Thyroid gland (tissue), 4 donors: ENCODE results near the gene OSBPL1A. TPM values are rescaled to one million over a fixed set of nuclear protein-coding genes. Genes with fewer than 3 reads are reported as not detected.
A peak's percentile ranks its signal among the peaks of the same experiment; 100 is the strongest.

ENCODE experiments used
- DNase-seq, 2 donors: peaks; one replicate each; pipeline ENCODE4 v3.0.0-alpha.2; 2019
- H3K27ac ChIP-seq, 3 donors: fragments of 200-600 bp; sonication (generic); 1 replicate in 2 of 3; 2 replicates in 1 of 3; pipeline ENCODE4 v1.5.1; 2016 to 2019; ENCODE audit warnings: mild to moderate bottlenecking in 1 of 3, moderate library complexity in 1 of 3
- H3K27me3 ChIP-seq: fragments of 200-600 bp; sonication (generic); one replicate; pipeline ENCODE4 v1.5.1; 2019
- H3K36me3 ChIP-seq, 2 donors: fragments of 200-600 bp; sonication (generic); one replicate each; pipeline ENCODE4 v1.5.1; 2016 to 2019
- H3K4me1 ChIP-seq, 2 donors: fragments of 200-600 bp; sonication (generic); one replicate each; pipeline ENCODE4 v1.5.1; 2017 to 2019
- H3K4me3 ChIP-seq, 3 donors: fragments of 200-600 bp; sonication (generic); replicated peaks in 1 of 3; 1 replicate in 2 of 3; 2 replicates in 1 of 3; pipeline ENCODE4 v1.5.1; 2016; ENCODE audit warnings: mild to moderate bottlenecking in 1 of 3
- H3K9me3 ChIP-seq: fragments of 200-600 bp; sonication (generic); one replicate; pipeline ENCODE4 v1.5.1; 2017
- POLR2A ChIP-seq, 2 donors: fragments of 450-650 bp; IDR thresholded peaks; one replicate each; pipeline ENCODE4 v1.6.1; 2017; ENCODE audit warnings: antibody characterized with exemption in 2 of 2, mild to moderate bottlenecking in 2 of 2, moderate library complexity in 1 of 2
- WGBS, 2 donors: methylation state at CpG; one replicate each; pipeline ENCODE4 v1.1.5; 2017; 5-methylcytosine and 5-hydroxymethylcytosine counted together
- intact Hi-C: fragments of 100-400 bp; cut with DNase I; formaldehyde crosslinking; loops from one replicate; pipeline ENCODE4 v1.15.1; 2023
- total RNA-seq, 4 donors: library from RNA; depleted of rRNA; stranded (reverse); fragments of >200 nt; gene quantifications; one replicate each; pipeline ENCODE4 v1.2.3, GENCODE V29; 2016
- TF ChIP-seq, protein P1 (sequence below), 6 experiments: fragments of 200-600 bp in 3 of 6; fragments of 450-650 bp in 3 of 6; sonication (generic) in 3 of 6; IDR thresholded peaks; one replicate each; pipeline ENCODE4 v1.5.1; 2016 to 2019; ENCODE audit warnings: antibody characterized with exemption in 6 of 6, mild to moderate bottlenecking in 2 of 6, inconsistent platforms in 1 of 6, moderate library complexity in 1 of 6

OSBPL1A gene
- total RNA-seq, 4 donors from 2014 or later = 47.0 to 57.4 (median 48.2) TPM

DNA sequence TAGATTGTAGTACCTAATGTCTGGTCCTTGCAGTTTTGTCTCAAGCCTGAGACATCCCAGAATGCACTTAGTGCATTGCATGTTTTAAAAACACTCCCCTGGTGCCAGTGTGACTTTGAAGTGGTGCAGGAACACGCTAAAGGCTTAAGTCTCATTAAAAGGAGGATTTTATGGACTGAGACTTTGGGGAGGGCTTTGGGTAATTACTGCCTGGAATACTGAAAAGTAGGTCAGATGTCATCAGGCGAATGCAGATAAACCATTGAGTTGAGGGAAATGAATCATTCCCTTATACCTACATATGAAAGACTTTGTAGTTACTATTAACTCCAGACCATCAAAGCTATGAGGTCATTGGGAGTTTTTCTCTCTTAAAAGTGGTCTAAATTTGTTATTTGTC, 3.0 kb upstream of the OSBPL1A start:
- H3K9me3 ChIP-seq = no peaks in the 10 kb centered on the region
- no peak for TF ChIP-seq POLR2A (IDR thresholded peaks at IDR 0.05)
- TF ChIP-seq, protein P1, sequence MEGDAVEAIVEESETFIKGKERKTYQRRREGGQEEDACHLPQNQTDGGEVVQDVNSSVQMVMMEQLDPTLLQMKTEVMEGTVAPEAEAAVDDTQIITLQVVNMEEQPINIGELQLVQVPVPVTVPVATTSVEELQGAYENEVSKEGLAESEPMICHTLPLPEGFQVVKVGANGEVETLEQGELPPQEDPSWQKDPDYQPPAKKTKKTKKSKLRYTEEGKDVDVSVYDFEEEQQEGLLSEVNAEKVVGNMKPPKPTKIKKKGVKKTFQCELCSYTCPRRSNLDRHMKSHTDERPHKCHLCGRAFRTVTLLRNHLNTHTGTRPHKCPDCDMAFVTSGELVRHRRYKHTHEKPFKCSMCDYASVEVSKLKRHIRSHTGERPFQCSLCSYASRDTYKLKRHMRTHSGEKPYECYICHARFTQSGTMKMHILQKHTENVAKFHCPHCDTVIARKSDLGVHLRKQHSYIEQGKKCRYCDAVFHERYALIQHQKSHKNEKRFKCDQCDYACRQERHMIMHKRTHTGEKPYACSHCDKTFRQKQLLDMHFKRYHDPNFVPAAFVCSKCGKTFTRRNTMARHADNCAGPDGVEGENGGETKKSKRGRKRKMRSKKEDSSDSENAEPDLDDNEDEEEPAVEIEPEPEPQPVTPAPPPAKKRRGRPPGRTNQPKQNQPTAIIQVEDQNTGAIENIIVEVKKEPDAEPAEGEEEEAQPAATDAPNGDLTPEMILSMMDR (IDR thresholded peaks at IDR 0.05) = no peak
- H3K4me1 ChIP-seq = peaks cover 5 to 12% of the 10 kb centered on the region in 2 donors
- no peaks in the 10 kb centered on the region for H3K27me3 ChIP-seq
- 68 to 79% methylated on average over 2 of the region's 2 CpGs for WGBS, 2 donors
- no peak overlapping the region for H3K4me3 ChIP-seq
- no peak for DNase-seq
- H3K27ac ChIP-seq = no peak overlapping the region
- intact Hi-C loops = no loop called here
- no peaks in the 10 kb centered on the region for H3K36me3 ChIP-seq

DNA sequence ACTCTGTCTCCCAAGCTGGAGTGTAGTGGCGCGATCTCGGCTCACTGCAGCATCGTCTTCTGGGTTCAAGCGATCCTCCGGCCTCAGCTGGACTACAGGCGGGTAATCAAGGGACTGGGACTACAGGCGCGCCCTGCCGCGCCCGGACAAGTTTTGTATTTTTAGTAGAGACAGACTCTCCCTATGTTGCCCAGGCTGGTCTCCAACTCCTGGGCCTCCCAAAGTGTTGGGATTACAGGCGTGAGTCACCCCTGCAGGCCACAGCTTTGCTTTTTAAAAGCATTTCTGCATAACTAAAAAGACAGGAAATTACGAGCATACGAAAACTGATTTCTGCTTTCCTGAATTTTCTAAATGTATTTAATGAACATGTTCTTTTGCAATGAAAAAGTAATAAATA, 916 bp upstream of the OSBPL1A start:
- TF ChIP-seq, protein P1 (IDR thresholded peaks at IDR 0.05) = no peak
- no peak for TF ChIP-seq POLR2A (IDR thresholded peaks at IDR 0.05)
- Histone ChIP-seq H3K4me3 (no peak overlapping the region), H3K9me3 (no peaks in the 10 kb centered on the region), H3K36me3 (no peaks in the 10 kb centered on the region), H3K4me1 (peaks cover 5 to 12% of the 10 kb centered on the region in 2 donors), H3K27ac (peak overlapping the region in 1 of 3 donors; percentile 83), H3K27me3 (no peaks in the 10 kb centered on the region)
- WGBS, 2 donors = 91 to 92% methylated on average over 15 of the region's 15 CpGs
- intact Hi-C loops = loop anchor here (10.0 kb wide), 1 partner anchor 956 kb away; the partner anchor contains the start of gene ZNF521
- DNase-seq = peak in 1 of 2 donors; percentile 22

DNA sequence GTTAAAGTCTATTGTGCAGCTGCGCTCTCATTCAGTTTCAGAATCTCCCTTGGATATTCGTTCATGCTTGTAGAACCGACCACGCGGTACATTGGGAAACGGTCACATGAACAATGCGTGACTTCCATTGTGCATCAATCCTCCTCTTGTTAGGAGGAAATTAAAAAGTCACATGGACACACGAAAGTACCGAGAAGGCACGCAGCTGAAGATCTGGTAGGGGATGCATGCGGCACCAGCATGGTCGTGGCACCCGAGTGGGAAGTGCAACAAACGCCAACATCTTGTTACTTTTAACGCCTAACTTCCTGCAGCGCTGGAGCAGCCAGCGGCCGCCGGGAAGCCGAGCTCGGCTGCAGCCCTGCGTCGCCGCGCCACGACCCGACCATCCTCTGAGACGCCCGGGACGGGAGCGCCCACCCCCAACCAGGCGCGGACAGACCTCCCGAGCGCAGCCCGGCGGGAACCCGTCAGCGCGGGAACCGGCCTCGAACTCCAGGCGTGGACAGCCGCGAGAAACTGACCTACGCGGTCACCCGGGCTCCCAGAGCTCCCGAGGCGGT, 412 bp downstream of the OSBPL1A start:
- Histone ChIP-seq H3K4me1 (peaks cover 5 to 12% of the 10 kb centered on the region in 2 donors), H3K36me3 (no peaks in the 10 kb centered on the region), H3K27ac (peak overlapping the region; percentile 54 to 97 (median 83)), H3K4me3 (peak overlapping the region; percentile 26 to 82 (median 59)), H3K27me3 (no peaks in the 10 kb centered on the region), H3K9me3 (no peaks in the 10 kb centered on the region)
- 0% methylated on average over 13 of the region's 50 CpGs for WGBS, 2 donors
- TF ChIP-seq POLR2A (IDR thresholded peaks at IDR 0.05) = no peak
- TF ChIP-seq, protein P1 (IDR thresholded peaks at IDR 0.05) = no peak
- peak; percentile 68 to 74 for DNase-seq
- intact Hi-C loops = loop anchor here (10.0 kb wide), 1 partner anchor 958 kb away; the partner anchor contains the start of gene ZNF521

DNA sequence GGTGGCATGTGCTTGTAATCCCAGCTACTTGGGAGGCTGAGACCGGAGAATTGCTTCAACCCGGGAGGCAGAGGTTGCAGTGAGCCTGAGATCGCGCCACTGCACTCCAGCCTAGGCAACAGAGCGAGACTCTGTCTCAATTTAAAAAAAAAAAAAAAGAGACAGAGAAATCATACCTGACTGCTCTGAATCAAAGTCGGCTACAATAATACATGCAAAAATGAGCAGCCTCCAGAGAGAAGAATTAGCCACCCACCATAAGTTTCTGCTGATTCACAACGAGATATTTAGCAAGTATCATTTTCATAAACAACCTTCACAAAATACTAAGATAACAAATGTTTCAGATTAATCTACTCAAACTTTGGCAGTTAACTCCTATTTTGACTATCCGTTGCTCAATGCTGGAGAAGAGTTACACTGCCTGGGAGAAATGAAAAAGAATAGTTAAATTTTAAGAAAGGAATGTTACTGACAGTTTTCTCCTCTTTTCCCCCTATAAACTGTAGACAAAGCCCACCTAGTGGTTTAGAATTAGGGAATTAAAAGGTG, 1.5 kb downstream of the OSBPL1A start:
- Histone ChIP-seq H3K27ac (no peak overlapping the region), H3K36me3 (no peaks in the 10 kb centered on the region), H3K27me3 (no peaks in the 10 kb centered on the region), H3K9me3 (no peaks in the 10 kb centered on the region), H3K4me3 (no peak overlapping the region), H3K4me1 (peaks cover 5 to 12% of the 10 kb centered on the region in 2 donors)
- intact Hi-C loops = loop anchor here (10.0 kb wide), 1 partner anchor 959 kb away; the partner anchor contains the start of gene ZNF521
- TF ChIP-seq POLR2A (IDR thresholded peaks at IDR 0.05) = no peak
- TF ChIP-seq, protein P1 (IDR thresholded peaks at IDR 0.05) = no peak
- 84 to 89% methylated on average over 8 of the region's 8 CpGs for WGBS, 2 donors
- no peak for DNase-seq
